Lung (tissue), 12 donors: Measurements from ENCODE around the gene EFCAB11. TPM values are rescaled to one million over a fixed set of nuclear protein-coding genes. Genes with fewer than 3 reads are reported as not detected.

ENCODE experiments used
- ATAC-seq: fragments of 200-7000 bp; cut with Tn5 transposase; one replicate; pipeline ENCODE4 v1.9.1; 2020; ENCODE audit warnings: moderate number of reproducible peaks; ENCODE audit not compliant: insufficient read depth, low FRiP score
- DNase-seq, 3 donors: peaks; one replicate each; pipeline ENCODE4 v3.0.0-alpha.2; 2013 to 2017
- H3K27ac ChIP-seq, 2 donors: one replicate each; pipeline ENCODE4 v1.5.1; 2013; ENCODE audit warnings: mild to moderate bottlenecking in 2 of 2, moderate library complexity in 2 of 2, control low read depth in 1 of 2, inconsistent platforms in 1 of 2, low read depth in 1 of 2, low read length in 1 of 2
- H3K27me3 ChIP-seq, 3 donors: one replicate each; pipeline ENCODE4 v1.5.1; 2013; ENCODE audit warnings: low read length in 2 of 3; ENCODE audit not compliant: control insufficient read depth in 3 of 3, insufficient read depth in 3 of 3
- H3K36me3 ChIP-seq, 4 donors: one replicate each; pipeline ENCODE4 v1.5.1; 2013; ENCODE audit warnings: low read length in 4 of 4, mild to moderate bottlenecking in 1 of 4, moderate library complexity in 1 of 4; ENCODE audit not compliant: control insufficient read depth in 4 of 4, insufficient read depth in 4 of 4
- H3K4me1 ChIP-seq, 5 donors: one replicate each; pipeline ENCODE4 v1.5.1; 2013; ENCODE audit warnings: low read length in 5 of 5, mild to moderate bottlenecking in 2 of 5, moderate library complexity in 1 of 5; ENCODE audit not compliant: control insufficient read depth in 5 of 5, insufficient read depth in 5 of 5
- H3K4me3 ChIP-seq: one replicate; pipeline ENCODE4 v1.5.1; 2013; ENCODE audit warnings: mild to moderate bottlenecking, control low read depth, moderate library complexity
- H3K9ac ChIP-seq, 2 donors: one replicate each; pipeline ENCODE4 v1.5.1; 2013; ENCODE audit warnings: low read length in 2 of 2, control low read depth in 1 of 2; ENCODE audit not compliant: insufficient read depth in 1 of 2
- H3K9me3 ChIP-seq, 4 donors: one replicate each; pipeline ENCODE4 v1.5.1; 2013; ENCODE audit warnings: low read length in 3 of 4, mild to moderate bottlenecking in 1 of 4, moderate library complexity in 1 of 4; ENCODE audit not compliant: control insufficient read depth in 4 of 4, insufficient read depth in 3 of 4
- WGBS, 2 donors: extraction: QIAGEN DNeasy Blood & Tissue Kit; methylation state at CpG; one replicate each; pipeline ENCODE4 v1.1.7; 2013; 5-methylcytosine and 5-hydroxymethylcytosine counted together
- polyA plus RNA-seq, 2 donors: library from polyadenylated mRNA; stranded (reverse); fragments of 200-250 nt; gene quantifications; one replicate each; pipeline ENCODE4 v1.2.1, GENCODE V29; 2013
- total RNA-seq, 2 donors: library from RNA; depleted of rRNA in 1 of 2; stranded (reverse); fragments of >200 nt in 1 of 2; gene quantifications; one replicate each; pipeline ENCODE4 v1.2.1, GENCODE V29; 2014 to 2021
- TF ChIP-seq, protein P1 (sequence below): IDR thresholded peaks from 2 replicates; pipeline ENCODE4 v1.5.1; 2012; ENCODE audit warnings: mild to moderate bottlenecking; ENCODE audit errors: control extremely low read depth, extremely low read depth
- donor health status: control.
- donor health status: control.
- donor health status: Bipolar disorder and iron deficiency.
- donor health status: healthy.
- donor health status: DM: yes; HTN: yes; CAD: no.

Gene EFCAB11
- total and polyA plus RNA-seq, 4 donors, result 2.9 to 13.0 (median 6.1) TPM

- H3K9me3 ChIP-seq, result peaks cover 0 to 7% (median 0%) of the 10 kb centered on the region in 4 donors
- no peak overlapping the region for H3K27ac ChIP-seq
- WGBS, 2 donors, result 76 to 77% methylated on average over 5 of the region's 5 CpGs
- TF ChIP-seq, protein P1, sequence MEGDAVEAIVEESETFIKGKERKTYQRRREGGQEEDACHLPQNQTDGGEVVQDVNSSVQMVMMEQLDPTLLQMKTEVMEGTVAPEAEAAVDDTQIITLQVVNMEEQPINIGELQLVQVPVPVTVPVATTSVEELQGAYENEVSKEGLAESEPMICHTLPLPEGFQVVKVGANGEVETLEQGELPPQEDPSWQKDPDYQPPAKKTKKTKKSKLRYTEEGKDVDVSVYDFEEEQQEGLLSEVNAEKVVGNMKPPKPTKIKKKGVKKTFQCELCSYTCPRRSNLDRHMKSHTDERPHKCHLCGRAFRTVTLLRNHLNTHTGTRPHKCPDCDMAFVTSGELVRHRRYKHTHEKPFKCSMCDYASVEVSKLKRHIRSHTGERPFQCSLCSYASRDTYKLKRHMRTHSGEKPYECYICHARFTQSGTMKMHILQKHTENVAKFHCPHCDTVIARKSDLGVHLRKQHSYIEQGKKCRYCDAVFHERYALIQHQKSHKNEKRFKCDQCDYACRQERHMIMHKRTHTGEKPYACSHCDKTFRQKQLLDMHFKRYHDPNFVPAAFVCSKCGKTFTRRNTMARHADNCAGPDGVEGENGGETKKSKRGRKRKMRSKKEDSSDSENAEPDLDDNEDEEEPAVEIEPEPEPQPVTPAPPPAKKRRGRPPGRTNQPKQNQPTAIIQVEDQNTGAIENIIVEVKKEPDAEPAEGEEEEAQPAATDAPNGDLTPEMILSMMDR, result no peak
- no peaks in the 10 kb centered on the region for H3K27me3 ChIP-seq
- H3K9ac ChIP-seq, result no peak overlapping the region
- no peak for DNase-seq
- no peaks in the 10 kb centered on the region for H3K36me3 ChIP-seq
- H3K4me3 ChIP-seq, result no peak overlapping the region
- ATAC-seq, result no peak
- H3K4me1 ChIP-seq, result peaks cover 0 to 4% (median 0%) of the 10 kb centered on the region in 5 donors
Measured at GRCh38 chr14:89748004-89748403, 206.5 kb downstream of the EFCAB11 start.

GRCh38 chr14:89747126-89747525 is 207.4 kb downstream of the EFCAB11 start:
- DNase-seq (no peak), ATAC-seq (no peak)
- Histone ChIP-seq H3K4me1 (peaks cover 0 to 4% (median 0%) of the 10 kb centered on the region in 5 donors), H3K9me3 (peaks cover 0 to 8% (median under 1%) of the 10 kb centered on the region in 4 donors), H3K9ac (no peak overlapping the region), H3K4me3 (no peak overlapping the region), H3K27ac (no peak overlapping the region), H3K27me3 (no peaks in the 10 kb centered on the region), H3K36me3 (no peaks in the 10 kb centered on the region)
- 93 to 95% methylated on average over 4 of the region's 4 CpGs for WGBS, 2 donors
- TF ChIP-seq, protein P1, result no peak

DNA sequence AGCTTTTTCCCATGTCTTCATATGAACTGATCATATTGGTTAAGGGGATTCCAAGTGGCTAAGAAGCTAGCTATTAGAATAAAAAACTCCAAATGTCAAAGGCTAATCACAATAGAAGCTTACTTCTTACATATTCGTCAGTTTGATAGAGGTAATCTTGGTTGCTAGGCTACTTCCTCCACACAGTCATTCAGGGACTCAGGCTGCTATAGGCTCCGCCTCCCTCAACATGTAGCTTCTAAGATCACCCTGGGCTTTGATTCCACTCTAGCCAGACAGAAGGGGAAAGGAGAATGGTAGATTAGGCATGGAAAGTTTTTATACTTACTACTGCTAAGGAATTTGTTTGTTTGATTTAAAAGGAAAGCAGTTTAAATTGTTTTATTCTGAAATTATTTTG is 207.9 kb downstream of the EFCAB11 start:
- Histone ChIP-seq H3K9me3 (peaks cover 0 to 8% (median 3%) of the 10 kb centered on the region in 4 donors), H3K36me3 (no peaks in the 10 kb centered on the region), H3K9ac (no peak overlapping the region), H3K27ac (no peak overlapping the region), H3K27me3 (no peaks in the 10 kb centered on the region), H3K4me3 (no peak overlapping the region), H3K4me1 (peaks cover 0 to 4% (median 0%) of the 10 kb centered on the region in 5 donors)
- TF ChIP-seq, protein P1, result no peak
- WGBS, 2 donors, result 91 to 100% methylated on average over 2 of the region's 2 CpGs
- ATAC-seq (no peak), DNase-seq (no peak)

DNA sequence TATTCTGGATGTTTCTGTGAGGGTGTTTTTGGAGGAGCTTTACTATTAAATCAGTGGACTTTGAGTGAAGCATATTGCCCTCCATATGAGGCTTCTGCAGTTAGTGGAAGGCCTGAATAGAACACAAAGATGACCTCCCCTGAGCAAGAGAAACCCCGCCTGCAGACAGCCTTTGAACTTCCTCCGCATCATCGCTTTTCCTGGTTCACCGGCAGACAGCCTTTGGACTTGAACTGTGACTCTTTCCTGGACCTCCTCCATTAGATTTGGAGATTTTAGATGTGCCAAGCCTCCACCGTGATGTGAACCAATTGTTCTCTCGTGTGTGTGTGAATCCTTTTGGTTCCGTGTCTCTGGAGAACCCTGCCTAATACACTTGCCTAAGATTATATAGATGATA is 208.4 kb downstream of the EFCAB11 start:
- 92 to 96% methylated on average over 7 of the region's 7 CpGs for WGBS, 2 donors
- Histone ChIP-seq H3K36me3 (no peaks in the 10 kb centered on the region), H3K9ac (no peak overlapping the region), H3K27me3 (no peaks in the 10 kb centered on the region), H3K27ac (no peak overlapping the region), H3K9me3 (peaks cover 0 to 8% (median 3%) of the 10 kb centered on the region in 4 donors), H3K4me3 (no peak overlapping the region), H3K4me1 (peaks cover 0 to 4% (median 0%) of the 10 kb centered on the region in 5 donors)
- ATAC-seq (no peak), DNase-seq (no peak)
- TF ChIP-seq, protein P1, result no peak
